Measurements from ENCODE around the gene UEVLD.

UEVLD gene

DNA sequence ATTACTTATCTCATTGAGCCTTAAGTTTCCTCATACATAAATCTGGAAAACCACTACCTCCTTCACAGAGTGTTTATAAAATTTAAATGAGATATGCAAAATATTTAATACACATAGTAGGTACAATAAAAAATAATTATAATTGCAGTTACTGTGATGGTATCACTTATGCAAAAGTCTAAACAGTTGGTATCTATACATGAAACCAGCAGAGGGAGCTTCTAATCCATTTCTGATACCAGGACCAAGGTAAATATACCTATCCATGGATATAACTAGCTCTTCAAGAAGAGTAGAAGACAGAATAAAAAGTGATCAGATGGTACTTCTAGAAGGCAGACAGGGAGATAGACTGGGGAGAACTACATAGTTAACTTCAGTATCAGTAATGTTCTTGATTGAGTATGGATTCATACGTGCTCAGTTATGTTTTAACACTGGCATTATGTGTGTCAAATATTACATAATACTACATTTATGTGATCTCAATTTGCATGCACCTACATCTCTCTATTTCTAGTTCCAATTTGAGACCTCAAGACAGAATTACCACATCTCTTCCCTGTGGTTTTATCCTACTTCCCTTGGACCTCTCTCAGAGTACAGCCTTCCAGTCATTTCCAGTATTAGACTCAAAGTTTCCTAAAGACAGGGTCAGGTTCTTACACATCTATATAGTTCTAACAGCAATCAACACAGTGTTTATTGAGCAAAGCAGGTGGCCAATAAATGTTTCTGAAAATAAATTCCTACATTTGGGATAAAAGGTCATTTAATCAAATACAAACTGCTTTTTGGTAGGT is 48.1 kb downstream of the UEVLD start:
- no peak overlapping the region for H3K4me3 ChIP-seq (ENCODE audit: low read depth, low read length, poor library complexity, severe bottlenecking)
- no peak overlapping the region for H2AFZ ChIP-seq (ENCODE audit: low read length)
- H3K4me2 ChIP-seq (ENCODE audit: low read length): no peak overlapping the region
- no peaks in the 10 kb centered on the region for H3K9me2 ChIP-seq (ENCODE audit: low read depth, low read length)
- TF ChIP-seq EZH2 (IDR thresholded peaks at IDR 0.05; ENCODE audit: borderline replicate concordance, low read length): no peak
- TF ChIP-seq, protein P1, sequence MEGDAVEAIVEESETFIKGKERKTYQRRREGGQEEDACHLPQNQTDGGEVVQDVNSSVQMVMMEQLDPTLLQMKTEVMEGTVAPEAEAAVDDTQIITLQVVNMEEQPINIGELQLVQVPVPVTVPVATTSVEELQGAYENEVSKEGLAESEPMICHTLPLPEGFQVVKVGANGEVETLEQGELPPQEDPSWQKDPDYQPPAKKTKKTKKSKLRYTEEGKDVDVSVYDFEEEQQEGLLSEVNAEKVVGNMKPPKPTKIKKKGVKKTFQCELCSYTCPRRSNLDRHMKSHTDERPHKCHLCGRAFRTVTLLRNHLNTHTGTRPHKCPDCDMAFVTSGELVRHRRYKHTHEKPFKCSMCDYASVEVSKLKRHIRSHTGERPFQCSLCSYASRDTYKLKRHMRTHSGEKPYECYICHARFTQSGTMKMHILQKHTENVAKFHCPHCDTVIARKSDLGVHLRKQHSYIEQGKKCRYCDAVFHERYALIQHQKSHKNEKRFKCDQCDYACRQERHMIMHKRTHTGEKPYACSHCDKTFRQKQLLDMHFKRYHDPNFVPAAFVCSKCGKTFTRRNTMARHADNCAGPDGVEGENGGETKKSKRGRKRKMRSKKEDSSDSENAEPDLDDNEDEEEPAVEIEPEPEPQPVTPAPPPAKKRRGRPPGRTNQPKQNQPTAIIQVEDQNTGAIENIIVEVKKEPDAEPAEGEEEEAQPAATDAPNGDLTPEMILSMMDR (IDR thresholded peaks at IDR 0.05; ENCODE audit: low read length): peak; percentile 71
- no peaks in the 10 kb centered on the region for H4K20me1 ChIP-seq (ENCODE audit: insufficient read depth, low read length)
- no peak overlapping the region for H3K9ac ChIP-seq (ENCODE audit: low read length)
- no peaks in the 10 kb centered on the region for H3K36me3 ChIP-seq (ENCODE audit: insufficient read depth, low read length)
- H3F3A ChIP-seq (ENCODE audit: insufficient read depth, low read length): no peaks in the 10 kb centered on the region
- no peak overlapping the region for H3K27ac ChIP-seq (ENCODE audit: low read depth, low read length, poor library complexity, severe bottlenecking)
- H3K27me3 ChIP-seq (ENCODE audit: insufficient read depth, low read length): no peaks in the 10 kb centered on the region
- no peaks in the 10 kb centered on the region for H3K4me1 ChIP-seq (ENCODE audit: insufficient read depth, low read length, severe bottlenecking)
- no peaks in the 10 kb centered on the region for H3K79me2 ChIP-seq (ENCODE audit: insufficient read depth, low read length)
- no peaks in the 10 kb centered on the region for H3K9me3 ChIP-seq (ENCODE audit: low read length)

GRCh38 chr11:18536209-18536608 is 52.3 kb downstream of the UEVLD start:
- Histone ChIP-seq H3K4me3 (ENCODE audit: low read depth, low read length, poor library complexity, severe bottlenecking) (no peak overlapping the region), H3K36me3 (ENCODE audit: insufficient read depth, low read length) (no peaks in the 10 kb centered on the region), H3K4me2 (ENCODE audit: low read length) (no peak overlapping the region), H3K27ac (ENCODE audit: low read depth, low read length, poor library complexity, severe bottlenecking) (no peak overlapping the region), H3K79me2 (ENCODE audit: insufficient read depth, low read length) (no peaks in the 10 kb centered on the region), H3K9ac (ENCODE audit: low read length) (no peak overlapping the region), H3K4me1 (ENCODE audit: insufficient read depth, low read length, severe bottlenecking) (peaks cover 5% of the 10 kb centered on the region), H4K20me1 (ENCODE audit: insufficient read depth, low read length) (no peaks in the 10 kb centered on the region), H3K27me3 (ENCODE audit: insufficient read depth, low read length) (no peaks in the 10 kb centered on the region), H3K9me2 (ENCODE audit: low read depth, low read length) (no peaks in the 10 kb centered on the region), H3F3A (ENCODE audit: insufficient read depth, low read length) (no peaks in the 10 kb centered on the region), H2AFZ (ENCODE audit: low read length) (no peak overlapping the region), H3K9me3 (ENCODE audit: low read length) (no peaks in the 10 kb centered on the region)
- TF ChIP-seq, protein P1 (IDR thresholded peaks at IDR 0.05; ENCODE audit: low read length): no peak
- TF ChIP-seq EZH2 (IDR thresholded peaks at IDR 0.05; ENCODE audit: borderline replicate concordance, low read length): no peak

DNA sequence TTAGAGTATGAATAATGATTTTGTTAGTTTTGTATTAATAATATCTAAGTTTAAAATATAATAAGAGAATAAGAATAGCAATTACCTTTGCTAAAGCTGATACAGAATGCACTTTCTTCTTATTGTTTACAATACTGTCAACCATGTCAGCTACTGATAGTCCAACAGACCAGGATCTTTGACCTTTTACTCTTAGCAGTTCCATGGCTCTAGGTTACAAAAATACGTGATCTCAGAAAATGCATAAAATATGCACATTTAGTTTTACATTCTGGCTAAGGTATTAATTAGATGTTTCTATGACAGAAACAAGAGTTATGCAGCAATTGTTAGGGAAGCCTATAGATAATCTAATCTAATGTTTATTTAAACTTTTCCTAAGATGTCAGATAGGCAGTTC is 54.3 kb downstream of the UEVLD start:
- H3K27ac ChIP-seq (ENCODE audit: low read depth, low read length, poor library complexity, severe bottlenecking): no peak overlapping the region
- H3K9ac ChIP-seq (ENCODE audit: low read length): no peak overlapping the region
- H2AFZ ChIP-seq (ENCODE audit: low read length): no peak overlapping the region
- no peak overlapping the region for H3K4me2 ChIP-seq (ENCODE audit: low read length)
- TF ChIP-seq, protein P1 (IDR thresholded peaks at IDR 0.05; ENCODE audit: low read length): no peak
- no peak for TF ChIP-seq EZH2 (IDR thresholded peaks at IDR 0.05; ENCODE audit: borderline replicate concordance, low read length)
- H3K27me3 ChIP-seq (ENCODE audit: insufficient read depth, low read length): no peaks in the 10 kb centered on the region
- peaks cover 22% of the 10 kb centered on the region for H3K4me1 ChIP-seq (ENCODE audit: insufficient read depth, low read length, severe bottlenecking)
- no peaks in the 10 kb centered on the region for H3K79me2 ChIP-seq (ENCODE audit: insufficient read depth, low read length)
- no peaks in the 10 kb centered on the region for H4K20me1 ChIP-seq (ENCODE audit: insufficient read depth, low read length)
- no peaks in the 10 kb centered on the region for H3K9me3 ChIP-seq (ENCODE audit: low read length)
- H3K9me2 ChIP-seq (ENCODE audit: low read depth, low read length): no peaks in the 10 kb centered on the region
- no peaks in the 10 kb centered on the region for H3K36me3 ChIP-seq (ENCODE audit: insufficient read depth, low read length)
- H3K4me3 ChIP-seq (ENCODE audit: low read depth, low read length, poor library complexity, severe bottlenecking): no peak overlapping the region
- H3F3A ChIP-seq (ENCODE audit: insufficient read depth, low read length): no peaks in the 10 kb centered on the region
